Measurements from ENCODE around the gene LAMP1. TPM values are rescaled to one million over a fixed set of nuclear protein-coding genes. Genes with fewer than 3 reads are reported as not detected.

Gene LAMP1
- total and polyA plus RNA-seq, 2 of the 4 experiments (the other 2 are of a cell fraction), result 60.6 to 229 TPM

DNA sequence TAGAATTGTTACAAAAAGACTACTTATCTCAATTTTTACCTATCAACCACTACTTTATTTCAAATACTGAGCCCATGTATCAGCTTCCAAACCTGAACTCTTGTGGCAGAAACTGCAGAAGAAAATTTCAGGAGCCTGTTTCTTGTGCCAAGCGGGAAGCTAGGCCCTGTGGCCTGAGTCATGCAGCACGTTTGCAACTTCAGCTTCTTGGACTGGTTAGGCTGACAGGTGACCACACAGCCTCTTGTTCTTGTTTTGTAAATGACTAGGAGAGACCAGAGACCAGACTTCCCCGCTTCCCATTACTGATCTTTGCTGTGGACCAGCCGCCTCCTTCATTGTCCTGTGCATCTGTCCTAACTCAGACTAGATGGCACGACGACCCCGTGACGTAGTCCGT, 3.4 kb upstream of the LAMP1 start:
- Histone ChIP-seq H3K14ac (replicated peaks; ENCODE audit: low read depth, low read length) (no peak overlapping the region), H3K4me1 (ENCODE audit: control insufficient read depth, insufficient read depth, low read length) (peaks cover 3% of the 10 kb centered on the region; the same call in 1 of the 2 replicates), H2BK20ac (ENCODE audit: low read depth, low read length) (no peak overlapping the region), H4K8ac (ENCODE audit: low read depth in 2 of 2, low read length in 2 of 2) (no peak overlapping the region), H2BK120ac (ENCODE audit: low read depth, low read length) (no peak overlapping the region), H3K36me3 (ENCODE audit: control insufficient read depth, insufficient read depth, low read length) (no peaks in the 10 kb centered on the region), H4K5ac (ENCODE audit: low read depth, low read length) (no peak overlapping the region), H2BK15ac (ENCODE audit: low read depth, low read length) (no peak overlapping the region), H3K9me1 (ENCODE audit: insufficient read depth, low read length) (peaks cover 7% of the 10 kb centered on the region; the same call in 1 of the 2 replicates), H2AK5ac (ENCODE audit: low read depth, low read length) (no peak overlapping the region), H3K23ac (ENCODE audit: low read depth, low read length) (no peak overlapping the region), H4K20me1 (ENCODE audit: insufficient read depth, low read length) (peaks cover 11% of the 10 kb centered on the region), H2BK5ac (ENCODE audit: low read depth, low read length, poor library complexity, severe bottlenecking) (no peak overlapping the region), H3K9ac (ENCODE audit: low read depth, low read length) (no peak overlapping the region), H3K56ac (ENCODE audit: extremely low read depth, insufficient read depth, low read length) (no peak overlapping the region), H3K9me3 (ENCODE audit: control insufficient read depth, insufficient read depth, low read length) (no peaks in the 10 kb centered on the region), H2AK9ac (replicated peaks; ENCODE audit: low read depth, low read length, poor library complexity) (no peak overlapping the region), H3K4ac (ENCODE audit: low read depth, low read length) (no peak overlapping the region), H3K79me1 (ENCODE audit: low read depth in 1 of 2, low read length in 2 of 2) (peaks cover 4 to 23% of the 10 kb centered on the region in 2 experiments; a peak in 3 of 4 replicates), H4K91ac (ENCODE audit: insufficient read depth, low read depth, low read length) (no peak overlapping the region), H3K27me3 (ENCODE audit: control insufficient read depth, insufficient read depth, low read length) (peaks cover 14% of the 10 kb centered on the region), H3K18ac (ENCODE audit: low read depth, low read length) (no peak overlapping the region), H3K4me2 (ENCODE audit: low read depth, low read length) (no peak overlapping the region), H3K4me3 (ENCODE audit: insufficient read depth, low read depth, low read length) (no peak overlapping the region), H3K27ac (ENCODE audit: insufficient read depth, low read length) (no peak overlapping the region), H2AFZ (replicated peaks; ENCODE audit: low read length, poor library complexity) (no peak overlapping the region)
- BruUV-seq (replicated peaks), result no TSS peak
- ATAC-seq (ENCODE audit: low read depth), result no peak
- DNase-seq, result no peak
- ChIA-PET POLR2A (ENCODE audit: unreplicated experiment) (interaction anchor here (0.6 kb wide), 1 partner anchor 11 kb away, joined by 7 read pairs; no protein-coding TSS in a partner anchor), CTCF (no interaction called here)
- 67% methylated on average over 1 of the region's 9 CpGs; no CpG with 5 or more reads in 1 of the 2 experiments for WGBS, 2 experiments (ENCODE audit: extremely low coverage in 2 of 2, insufficient read length in 1 of 2)
- dilution Hi-C loops (cut with HindIII; ENCODE audit: low sequenced_read_pairs, unreplicated experiment), result no loop called here
- intact Hi-C loops (cut with micrococcal nuclease), result no loop called here
- in situ Hi-C loops (cut with MboI; ENCODE audit: low sequenced_read_pairs), result no loop called here
- TF ChIP-seq MAFK (IDR thresholded peaks at IDR 0.05; ENCODE audit: low read depth, low read length) (no peak), MXI1 (IDR thresholded peaks at IDR 0.05; ENCODE audit: borderline replicate concordance, low read depth, low read length) (no peak), NFE2L2 (IDR thresholded peaks at IDR 0.05; ENCODE audit: low read depth, low read length) (no peak), FOS (IDR thresholded peaks at IDR 0.05; ENCODE audit: low read depth, low read length) (no peak), RCOR1 (IDR thresholded peaks at IDR 0.05; ENCODE audit: insufficient replicate concordance, low read length) (no peak), CHD1 (IDR thresholded peaks at IDR 0.05; ENCODE audit: low read depth, low read length) (no peak), POLR2A (IDR thresholded peaks at IDR 0.05; ENCODE audit: low read depth, low read length) (no peak), RFX5 (IDR thresholded peaks at IDR 0.05; ENCODE audit: low read depth, low read length) (no peak)
- TF ChIP-seq, protein P1, sequence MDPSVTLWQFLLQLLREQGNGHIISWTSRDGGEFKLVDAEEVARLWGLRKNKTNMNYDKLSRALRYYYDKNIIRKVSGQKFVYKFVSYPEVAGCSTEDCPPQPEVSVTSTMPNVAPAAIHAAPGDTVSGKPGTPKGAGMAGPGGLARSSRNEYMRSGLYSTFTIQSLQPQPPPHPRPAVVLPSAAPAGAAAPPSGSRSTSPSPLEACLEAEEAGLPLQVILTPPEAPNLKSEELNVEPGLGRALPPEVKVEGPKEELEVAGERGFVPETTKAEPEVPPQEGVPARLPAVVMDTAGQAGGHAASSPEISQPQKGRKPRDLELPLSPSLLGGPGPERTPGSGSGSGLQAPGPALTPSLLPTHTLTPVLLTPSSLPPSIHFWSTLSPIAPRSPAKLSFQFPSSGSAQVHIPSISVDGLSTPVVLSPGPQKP (IDR thresholded peaks at IDR 0.05; ENCODE audit: borderline replicate concordance, low read depth, low read length), result no peak
- TF ChIP-seq, protein P2, sequence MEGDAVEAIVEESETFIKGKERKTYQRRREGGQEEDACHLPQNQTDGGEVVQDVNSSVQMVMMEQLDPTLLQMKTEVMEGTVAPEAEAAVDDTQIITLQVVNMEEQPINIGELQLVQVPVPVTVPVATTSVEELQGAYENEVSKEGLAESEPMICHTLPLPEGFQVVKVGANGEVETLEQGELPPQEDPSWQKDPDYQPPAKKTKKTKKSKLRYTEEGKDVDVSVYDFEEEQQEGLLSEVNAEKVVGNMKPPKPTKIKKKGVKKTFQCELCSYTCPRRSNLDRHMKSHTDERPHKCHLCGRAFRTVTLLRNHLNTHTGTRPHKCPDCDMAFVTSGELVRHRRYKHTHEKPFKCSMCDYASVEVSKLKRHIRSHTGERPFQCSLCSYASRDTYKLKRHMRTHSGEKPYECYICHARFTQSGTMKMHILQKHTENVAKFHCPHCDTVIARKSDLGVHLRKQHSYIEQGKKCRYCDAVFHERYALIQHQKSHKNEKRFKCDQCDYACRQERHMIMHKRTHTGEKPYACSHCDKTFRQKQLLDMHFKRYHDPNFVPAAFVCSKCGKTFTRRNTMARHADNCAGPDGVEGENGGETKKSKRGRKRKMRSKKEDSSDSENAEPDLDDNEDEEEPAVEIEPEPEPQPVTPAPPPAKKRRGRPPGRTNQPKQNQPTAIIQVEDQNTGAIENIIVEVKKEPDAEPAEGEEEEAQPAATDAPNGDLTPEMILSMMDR (conservative IDR thresholded peaks at IDR 0.05; ENCODE audit: low read depth, low read length), result no peak
- TF ChIP-seq, protein P3, sequence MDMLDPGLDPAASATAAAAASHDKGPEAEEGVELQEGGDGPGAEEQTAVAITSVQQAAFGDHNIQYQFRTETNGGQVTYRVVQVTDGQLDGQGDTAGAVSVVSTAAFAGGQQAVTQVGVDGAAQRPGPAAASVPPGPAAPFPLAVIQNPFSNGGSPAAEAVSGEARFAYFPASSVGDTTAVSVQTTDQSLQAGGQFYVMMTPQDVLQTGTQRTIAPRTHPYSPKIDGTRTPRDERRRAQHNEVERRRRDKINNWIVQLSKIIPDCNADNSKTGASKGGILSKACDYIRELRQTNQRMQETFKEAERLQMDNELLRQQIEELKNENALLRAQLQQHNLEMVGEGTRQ (IDR thresholded peaks at IDR 0.05; ENCODE audit: low read depth, low read length), result no peak
